ENCODE data around the gene ATP9B. TPM values are rescaled to one million over a fixed set of nuclear protein-coding genes. Genes with fewer than 3 reads are reported as not detected.

ATP9B gene
- total RNA-seq, 1 donor from 2014 or later, result 12.6 TPM

- Histone ChIP-seq H3K4me1 (no peaks in the 10 kb centered on the region), H3K4me3 (no peak overlapping the region), H3K27ac (replicated peaks) (no peak overlapping the region), H3K27me3 (ENCODE audit: low read depth) (no peaks in the 10 kb centered on the region), H3K36me3 (peaks cover 12% of the 10 kb centered on the region), H3K9me3 (replicated peaks) (no peaks in the 10 kb centered on the region)
- intact Hi-C loops (cut with micrococcal nuclease), result no loop called here
- no peak for DNase-seq
- TF ChIP-seq, protein P1, sequence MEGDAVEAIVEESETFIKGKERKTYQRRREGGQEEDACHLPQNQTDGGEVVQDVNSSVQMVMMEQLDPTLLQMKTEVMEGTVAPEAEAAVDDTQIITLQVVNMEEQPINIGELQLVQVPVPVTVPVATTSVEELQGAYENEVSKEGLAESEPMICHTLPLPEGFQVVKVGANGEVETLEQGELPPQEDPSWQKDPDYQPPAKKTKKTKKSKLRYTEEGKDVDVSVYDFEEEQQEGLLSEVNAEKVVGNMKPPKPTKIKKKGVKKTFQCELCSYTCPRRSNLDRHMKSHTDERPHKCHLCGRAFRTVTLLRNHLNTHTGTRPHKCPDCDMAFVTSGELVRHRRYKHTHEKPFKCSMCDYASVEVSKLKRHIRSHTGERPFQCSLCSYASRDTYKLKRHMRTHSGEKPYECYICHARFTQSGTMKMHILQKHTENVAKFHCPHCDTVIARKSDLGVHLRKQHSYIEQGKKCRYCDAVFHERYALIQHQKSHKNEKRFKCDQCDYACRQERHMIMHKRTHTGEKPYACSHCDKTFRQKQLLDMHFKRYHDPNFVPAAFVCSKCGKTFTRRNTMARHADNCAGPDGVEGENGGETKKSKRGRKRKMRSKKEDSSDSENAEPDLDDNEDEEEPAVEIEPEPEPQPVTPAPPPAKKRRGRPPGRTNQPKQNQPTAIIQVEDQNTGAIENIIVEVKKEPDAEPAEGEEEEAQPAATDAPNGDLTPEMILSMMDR (IDR thresholded peaks at IDR 0.05; ENCODE audit: borderline replicate concordance), result no peak
Observed at GRCh38 chr18:79203017-79203605, 133.9 kb downstream of the ATP9B start.

DNA sequence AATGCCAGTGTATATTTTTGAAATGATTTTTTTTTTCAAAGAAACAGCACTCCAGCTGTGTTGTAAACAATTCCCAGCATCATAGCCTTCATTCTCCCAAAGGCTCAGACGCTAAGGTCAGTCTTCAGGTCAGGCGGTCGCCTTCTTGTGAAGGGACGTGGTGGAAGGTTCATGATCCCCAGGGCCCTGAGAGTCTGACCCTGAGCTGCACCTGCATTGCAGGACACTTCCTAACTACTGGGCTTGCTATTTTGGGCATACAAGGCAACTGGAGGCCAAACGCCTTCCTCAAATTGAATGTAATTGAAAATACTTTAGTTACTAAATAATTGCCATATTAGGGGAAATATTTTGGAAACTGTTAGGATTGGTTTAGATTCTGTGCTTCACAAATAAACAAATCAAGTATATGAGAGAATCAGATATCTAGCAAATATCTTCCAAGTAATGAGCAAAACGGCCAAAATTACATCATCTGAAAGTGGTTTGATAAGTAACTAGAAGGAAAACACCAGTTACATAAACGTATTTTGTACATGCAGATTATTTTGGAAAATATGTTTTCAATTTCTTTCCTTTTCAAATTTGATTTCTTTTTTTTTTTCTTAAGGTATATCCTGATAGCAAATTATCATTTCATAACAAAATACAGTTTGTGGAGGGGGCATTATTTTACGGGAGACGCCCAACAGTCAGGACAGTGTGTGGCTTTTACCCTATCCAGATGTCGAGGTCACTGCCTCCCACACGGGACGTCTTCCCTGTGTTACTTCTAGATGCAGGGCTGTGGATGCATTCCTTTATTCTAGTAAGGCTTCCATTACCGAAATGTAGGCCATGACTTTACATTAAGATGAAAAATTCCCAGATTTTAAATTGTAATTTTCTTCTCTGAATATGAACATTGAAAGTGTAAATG, 136.0 kb downstream of the ATP9B start:
- TF ChIP-seq, protein P1 (IDR thresholded peaks at IDR 0.05; ENCODE audit: borderline replicate concordance), result no peak
- intact Hi-C loops (cut with micrococcal nuclease), result no loop called here
- no peak for DNase-seq
- Histone ChIP-seq H3K4me3 (no peak overlapping the region), H3K27me3 (ENCODE audit: low read depth) (no peaks in the 10 kb centered on the region), H3K9me3 (replicated peaks) (no peaks in the 10 kb centered on the region), H3K27ac (replicated peaks) (no peak overlapping the region), H3K4me1 (peaks cover 12% of the 10 kb centered on the region), H3K36me3 (peaks cover 12% of the 10 kb centered on the region)

DNA sequence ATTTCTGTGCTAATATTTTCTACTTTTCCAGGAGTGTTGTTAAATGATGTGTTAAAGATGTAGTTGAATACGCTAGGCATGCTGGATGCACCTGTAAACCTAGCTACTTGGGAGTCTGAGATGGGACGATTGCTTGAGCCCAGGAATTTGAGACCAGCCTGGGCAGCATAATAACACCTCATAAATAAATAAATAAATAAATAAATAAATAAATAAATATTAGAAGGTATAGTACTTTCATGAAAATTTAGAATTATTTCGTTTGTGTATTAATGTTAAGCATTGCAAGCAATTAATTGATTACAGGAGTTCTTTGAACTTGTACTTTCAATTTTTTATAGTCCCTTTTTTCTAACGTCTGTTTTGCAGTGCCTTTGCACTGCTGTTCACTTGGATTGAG, 137.2 kb downstream of the ATP9B start:
- H3K4me1 ChIP-seq, result peaks cover 12% of the 10 kb centered on the region
- DNase-seq, result no peak
- TF ChIP-seq, protein P1 (IDR thresholded peaks at IDR 0.05; ENCODE audit: borderline replicate concordance), result no peak
- no peak overlapping the region for H3K4me3 ChIP-seq
- H3K9me3 ChIP-seq (replicated peaks), result no peaks in the 10 kb centered on the region
- intact Hi-C loops (cut with micrococcal nuclease), result no loop called here
- no peaks in the 10 kb centered on the region for H3K27me3 ChIP-seq (ENCODE audit: low read depth)
- no peak overlapping the region for H3K27ac ChIP-seq (replicated peaks)
- H3K36me3 ChIP-seq, result peaks cover 12% of the 10 kb centered on the region

- Histone ChIP-seq H3K9me3 (replicated peaks) (no peaks in the 10 kb centered on the region), H3K27me3 (ENCODE audit: low read depth) (no peaks in the 10 kb centered on the region), H3K4me3 (no peak overlapping the region), H3K36me3 (peaks cover 12% of the 10 kb centered on the region), H3K4me1 (peaks cover 12% of the 10 kb centered on the region), H3K27ac (replicated peaks) (no peak overlapping the region)
- peak; percentile 48 for DNase-seq
- TF ChIP-seq, protein P1 (IDR thresholded peaks at IDR 0.05; ENCODE audit: borderline replicate concordance), result peak; percentile 33
- intact Hi-C loops (cut with micrococcal nuclease), result no loop called here
Observed at GRCh38 chr18:79208906-79209305, 139.7 kb downstream of the ATP9B start.

DNA sequence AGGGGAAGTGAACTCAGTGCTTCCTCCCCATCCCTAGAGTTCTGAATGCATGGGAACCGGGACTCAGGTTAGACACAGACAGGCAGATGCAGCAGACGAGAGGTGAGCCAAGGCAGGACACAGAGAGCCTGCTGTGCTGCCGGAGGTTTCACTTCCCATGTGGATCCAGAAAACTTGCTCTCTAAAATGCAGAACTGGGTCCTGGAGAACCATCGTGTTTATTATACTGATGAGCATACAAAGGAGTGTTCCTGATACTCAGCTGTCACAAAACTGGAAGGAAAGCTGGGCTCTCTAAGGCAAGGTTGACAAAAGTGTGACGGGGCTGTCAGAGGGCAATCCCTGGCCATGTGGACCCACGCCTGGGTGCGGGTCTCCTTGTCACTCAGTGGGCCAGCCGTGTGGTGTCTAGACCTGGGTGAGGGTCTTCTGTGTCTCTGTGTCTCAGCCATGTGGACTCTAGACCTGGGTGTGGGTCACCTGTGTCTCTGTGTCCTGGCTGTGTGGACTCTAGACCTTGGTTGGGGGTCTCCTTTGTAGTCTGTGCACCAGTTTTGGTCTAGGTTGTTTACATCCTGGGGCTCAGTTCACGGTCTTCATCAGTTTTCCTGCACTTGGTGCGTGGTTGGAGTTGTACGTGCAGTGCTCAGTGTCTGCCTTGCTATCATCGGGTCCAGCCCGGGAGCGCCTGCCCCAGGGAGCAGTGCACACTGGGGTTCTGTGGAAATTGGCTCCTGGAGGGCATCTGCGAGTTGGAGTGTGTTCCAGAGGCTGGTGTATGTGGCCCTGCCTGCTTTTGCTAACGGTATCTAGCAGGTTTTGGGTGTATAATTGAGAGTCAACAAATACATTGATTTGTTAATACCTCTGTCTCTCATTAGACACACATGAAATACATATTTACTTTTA, 141.1 kb downstream of the ATP9B start:
- Histone ChIP-seq H3K36me3 (peaks cover 12% of the 10 kb centered on the region), H3K4me1 (peaks cover 12% of the 10 kb centered on the region), H3K27me3 (ENCODE audit: low read depth) (no peaks in the 10 kb centered on the region), H3K9me3 (replicated peaks) (no peaks in the 10 kb centered on the region), H3K27ac (replicated peaks) (no peak overlapping the region), H3K4me3 (no peak overlapping the region)
- DNase-seq, result no peak
- intact Hi-C loops (cut with micrococcal nuclease), result no loop called here
- TF ChIP-seq, protein P1 (IDR thresholded peaks at IDR 0.05; ENCODE audit: borderline replicate concordance), result no peak

Measured in left ventricle myocardium inferior (tissue), 1 donor.